DND-41 (cell line): Measurements from ENCODE around the gene MMP25.

ENCODE experiments used
- EZH2 ChIP-seq: IDR thresholded peaks from 3 replicates; pipeline ENCODE4 v1.6.1; 2012; ENCODE audit warnings: borderline replicate concordance, low read depth, mild to moderate bottlenecking, moderate library complexity, low read length, inconsistent platforms; ENCODE audit not compliant: severe bottlenecking
- TF ChIP-seq, protein P1 (sequence below): IDR thresholded peaks from 2 replicates; pipeline ENCODE4 v1.5.1; 2012; ENCODE audit warnings: borderline replicate concordance, low read length, moderate library complexity, mild to moderate bottlenecking; ENCODE audit not compliant: poor library complexity, severe bottlenecking; ENCODE audit errors: extremely low read depth

GRCh38 chr16:3008690-3009037, 37.7 kb upstream of the MMP25 start:
- TF ChIP-seq, protein P1, sequence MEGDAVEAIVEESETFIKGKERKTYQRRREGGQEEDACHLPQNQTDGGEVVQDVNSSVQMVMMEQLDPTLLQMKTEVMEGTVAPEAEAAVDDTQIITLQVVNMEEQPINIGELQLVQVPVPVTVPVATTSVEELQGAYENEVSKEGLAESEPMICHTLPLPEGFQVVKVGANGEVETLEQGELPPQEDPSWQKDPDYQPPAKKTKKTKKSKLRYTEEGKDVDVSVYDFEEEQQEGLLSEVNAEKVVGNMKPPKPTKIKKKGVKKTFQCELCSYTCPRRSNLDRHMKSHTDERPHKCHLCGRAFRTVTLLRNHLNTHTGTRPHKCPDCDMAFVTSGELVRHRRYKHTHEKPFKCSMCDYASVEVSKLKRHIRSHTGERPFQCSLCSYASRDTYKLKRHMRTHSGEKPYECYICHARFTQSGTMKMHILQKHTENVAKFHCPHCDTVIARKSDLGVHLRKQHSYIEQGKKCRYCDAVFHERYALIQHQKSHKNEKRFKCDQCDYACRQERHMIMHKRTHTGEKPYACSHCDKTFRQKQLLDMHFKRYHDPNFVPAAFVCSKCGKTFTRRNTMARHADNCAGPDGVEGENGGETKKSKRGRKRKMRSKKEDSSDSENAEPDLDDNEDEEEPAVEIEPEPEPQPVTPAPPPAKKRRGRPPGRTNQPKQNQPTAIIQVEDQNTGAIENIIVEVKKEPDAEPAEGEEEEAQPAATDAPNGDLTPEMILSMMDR = no peak
- no peak for TF ChIP-seq EZH2
